ENCODE measurements around the gene DNAAF9.
"Not testable (repeated sequence)": the region's sequence is repeated elsewhere in the genome, so short reads cannot be mapped to it uniquely, and the experiment has no call there.

DNAAF9 gene

DNA sequence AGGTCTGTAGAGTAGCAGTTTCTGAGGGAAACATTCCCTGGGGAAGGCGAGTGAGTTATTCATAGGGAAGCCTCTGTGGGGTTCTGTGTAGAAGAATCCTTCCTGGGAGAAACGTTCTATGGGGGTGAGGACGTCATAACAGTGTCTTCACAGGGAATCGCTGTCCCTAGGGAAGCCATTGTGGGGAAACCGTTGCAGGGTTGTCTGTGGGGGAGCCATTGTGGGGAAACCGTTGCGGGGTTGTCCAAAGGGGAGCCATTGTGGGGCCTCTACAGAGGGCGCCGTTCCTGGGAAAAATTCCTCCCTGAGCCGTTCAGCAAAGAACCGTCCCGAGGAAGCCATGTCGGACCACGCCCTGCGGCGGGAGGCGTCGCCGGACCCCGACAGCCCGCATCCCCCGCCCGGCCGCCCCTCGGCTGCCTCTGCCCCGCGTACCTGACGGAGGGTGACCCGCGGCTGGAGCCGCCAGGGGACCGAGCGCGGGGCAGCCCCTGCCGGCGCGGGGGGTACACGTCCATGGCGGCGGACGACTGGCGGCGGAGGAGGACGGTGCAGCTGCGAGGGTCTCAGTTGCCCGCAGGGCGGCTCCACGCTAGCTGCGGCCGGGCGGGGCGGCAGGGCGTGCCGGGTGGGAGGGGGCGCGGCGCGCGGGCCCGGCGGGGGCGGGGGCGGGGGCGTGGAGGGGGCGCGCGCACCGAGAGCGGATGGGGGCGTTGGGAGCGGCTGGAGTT, at the start of gene DNAAF9:
TSS of gene DNAAF9 (minus strand) at position 630 of the 731 bp plus-strand sequence. CDS start at position 518, 112 bp downstream.
- peak; percentile 68 for DNase-seq (ENCODE audit: low spot score)

DNA sequence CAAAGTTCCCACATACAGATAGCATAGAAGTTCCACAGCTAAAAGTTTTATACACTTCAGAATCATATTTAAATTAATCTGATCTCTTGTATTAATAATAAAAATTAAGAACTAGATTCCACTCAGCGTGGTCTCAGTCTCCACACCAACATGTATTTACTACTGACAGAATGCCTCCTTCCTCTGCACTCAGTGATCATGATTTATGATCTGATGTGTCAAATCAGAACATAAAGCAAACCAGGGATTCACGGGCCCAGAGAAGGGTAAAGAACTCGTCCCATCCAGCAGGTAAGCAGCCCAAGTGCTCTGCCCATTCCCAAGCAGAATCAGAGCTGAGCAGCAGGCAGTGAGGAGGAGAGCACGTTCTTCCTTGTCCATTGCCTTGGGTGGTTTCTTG, 49.2 kb upstream of the DNAAF9 start:
- DNase-seq (ENCODE audit: low spot score), result no peak

DNA sequence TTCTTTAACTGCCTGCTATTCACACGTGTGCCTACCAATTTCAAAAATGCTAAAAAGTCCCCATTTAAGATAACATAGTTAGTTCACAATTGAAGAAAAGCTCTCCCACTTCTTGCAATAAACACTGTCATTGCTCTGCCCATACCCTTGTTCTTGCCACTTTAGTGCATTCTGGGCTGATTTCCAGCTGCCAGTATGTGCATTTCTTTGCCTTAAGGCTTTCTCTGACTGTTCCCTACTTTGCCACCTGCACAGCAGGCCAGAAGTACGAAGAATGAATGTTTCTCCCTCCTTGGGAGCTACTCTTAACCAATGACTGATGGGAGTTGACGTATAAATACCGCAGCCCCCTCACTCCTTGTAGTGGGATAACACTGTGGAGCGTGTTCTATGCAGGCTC, 47.4 kb upstream of the DNAAF9 start:
- no peak for DNase-seq (ENCODE audit: low spot score)

DNA sequence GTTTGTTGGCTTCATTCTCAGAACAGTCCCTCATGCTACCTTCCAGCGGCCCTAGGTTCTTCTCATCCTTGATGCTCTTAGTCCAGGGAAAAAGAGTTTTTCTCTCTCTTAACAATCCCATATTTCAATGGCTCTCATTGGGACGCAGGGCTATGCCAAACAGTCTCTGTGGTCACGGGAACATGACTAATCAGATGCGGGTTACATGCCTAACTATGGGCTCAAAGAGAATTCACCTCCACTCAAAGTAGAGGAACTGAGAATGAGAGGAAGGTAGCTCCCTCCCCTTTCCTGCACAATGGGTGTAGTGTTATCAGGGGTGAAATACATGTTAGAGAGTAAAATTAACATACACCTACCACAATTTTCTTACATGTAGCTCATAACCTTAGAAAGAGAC, 45.2 kb upstream of the DNAAF9 start:
- DNase-seq (ENCODE audit: low spot score), result no peak

DNA sequence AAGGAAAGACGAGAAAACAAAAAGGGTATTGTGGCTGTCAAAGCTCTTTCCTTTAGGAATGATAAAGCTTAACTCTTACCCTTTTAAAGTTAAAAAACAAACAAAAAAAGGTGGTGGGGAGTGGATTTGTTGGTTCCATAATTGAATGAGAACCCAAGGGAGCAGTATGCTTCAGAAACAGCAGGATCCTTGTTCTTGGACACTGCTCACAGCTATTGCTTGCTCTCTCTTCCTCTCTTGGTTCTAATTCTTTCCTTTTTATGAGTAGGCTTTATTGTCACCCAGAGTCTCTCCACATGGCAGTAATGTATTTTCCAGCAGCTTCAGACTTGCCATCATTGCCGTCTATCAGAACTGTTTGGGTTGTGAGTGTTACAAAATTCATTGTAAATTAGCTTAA, 44.7 kb upstream of the DNAAF9 start:
- no peak for DNase-seq (ENCODE audit: low spot score)

DNA sequence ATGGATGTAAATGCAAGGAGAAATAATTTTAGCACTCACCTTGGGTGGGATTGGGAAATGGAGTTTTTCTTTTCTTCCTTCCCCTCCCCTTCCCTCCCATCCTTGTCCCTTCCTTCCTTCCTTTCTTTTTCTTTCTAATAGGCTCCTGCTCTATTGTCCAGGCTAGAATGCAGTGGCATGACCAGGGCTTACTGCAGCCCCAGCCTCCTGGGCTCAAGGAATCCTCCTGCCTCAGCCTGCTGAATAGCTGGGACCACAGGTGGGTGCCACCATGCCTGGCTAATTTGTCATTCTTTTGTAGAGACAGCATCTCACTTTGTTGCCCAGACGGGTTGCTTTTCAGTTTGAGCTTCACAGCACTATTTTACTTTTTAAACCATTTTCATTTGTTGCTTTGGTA, 41.9 kb upstream of the DNAAF9 start:
- no peak for DNase-seq (ENCODE audit: low spot score)

DNA sequence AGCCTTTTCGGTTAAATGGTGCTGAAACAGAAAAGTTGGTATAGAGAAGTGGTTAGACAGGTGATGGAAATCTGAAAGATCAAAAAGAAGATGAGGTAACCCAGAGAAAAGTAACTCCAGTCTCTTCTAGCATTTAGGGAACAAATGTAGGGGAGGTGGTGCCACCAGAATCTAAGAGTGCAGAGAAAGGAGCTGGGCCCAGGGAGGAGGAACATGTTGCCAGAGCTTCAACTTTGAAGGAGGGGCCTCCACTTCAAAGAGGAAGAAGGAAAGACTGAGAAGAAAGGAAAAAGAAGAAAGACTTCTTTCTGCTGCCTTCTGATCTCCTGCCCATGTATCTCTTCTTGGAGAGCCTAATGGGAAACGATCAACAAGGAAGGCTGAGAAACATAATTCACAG, 39.9 kb upstream of the DNAAF9 start:
- no peak for DNase-seq (ENCODE audit: low spot score)

DNA sequence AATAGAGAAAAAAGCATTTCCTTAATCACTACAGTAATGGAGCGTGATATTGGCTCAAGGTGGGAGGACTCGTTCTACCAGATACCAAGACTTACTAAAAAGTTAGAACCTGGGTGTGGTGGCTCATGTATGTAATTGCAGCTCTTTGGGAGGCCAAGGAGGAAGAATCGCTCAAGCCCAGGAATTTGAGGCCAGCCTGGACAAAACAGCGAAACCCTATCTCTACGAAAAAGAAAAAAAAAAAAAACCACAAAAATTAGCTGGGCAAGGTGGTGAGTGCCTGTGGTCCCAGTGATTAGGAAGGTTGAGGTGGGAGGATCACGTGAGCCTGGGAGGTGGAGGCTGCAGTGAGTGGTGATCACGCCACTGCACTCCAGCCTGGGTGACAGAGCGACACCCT, 39.3 kb upstream of the DNAAF9 start:
- no peak for DNase-seq (ENCODE audit: low spot score)

DNA sequence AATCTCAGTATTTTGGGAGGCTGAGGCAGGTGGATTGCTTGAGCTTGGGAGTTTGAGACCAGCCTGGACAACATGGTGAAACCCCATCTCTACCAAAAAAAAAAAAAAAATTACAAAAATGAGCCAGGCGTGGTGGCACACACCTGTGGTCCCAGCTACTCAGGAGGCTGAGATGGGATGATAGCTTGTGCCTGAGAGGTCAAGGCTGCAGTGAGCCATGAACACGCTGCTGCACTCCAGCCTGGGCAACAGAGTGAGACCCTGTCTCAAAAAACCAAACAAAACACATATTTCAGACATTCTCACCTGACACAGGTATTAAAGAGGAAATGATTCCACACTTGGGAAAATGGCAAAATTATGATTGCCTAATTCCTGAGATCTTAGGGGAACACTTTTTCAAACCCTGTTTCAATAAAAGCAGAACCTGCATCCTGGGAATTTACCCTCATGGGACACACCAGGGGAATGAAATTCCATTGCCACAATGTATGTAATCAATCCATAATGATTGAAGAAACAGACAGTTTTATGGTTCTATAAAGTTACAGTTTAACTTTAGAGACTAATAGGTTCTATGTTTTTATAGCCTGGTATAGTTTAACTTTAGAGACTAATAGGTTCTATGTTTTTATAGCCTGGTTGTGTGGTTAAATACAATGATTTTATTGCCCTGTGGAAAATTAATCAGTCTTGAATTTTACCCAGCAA, 29.6 kb upstream of the DNAAF9 start:
- DNase-seq (ENCODE audit: low spot score), result no peak

DNA sequence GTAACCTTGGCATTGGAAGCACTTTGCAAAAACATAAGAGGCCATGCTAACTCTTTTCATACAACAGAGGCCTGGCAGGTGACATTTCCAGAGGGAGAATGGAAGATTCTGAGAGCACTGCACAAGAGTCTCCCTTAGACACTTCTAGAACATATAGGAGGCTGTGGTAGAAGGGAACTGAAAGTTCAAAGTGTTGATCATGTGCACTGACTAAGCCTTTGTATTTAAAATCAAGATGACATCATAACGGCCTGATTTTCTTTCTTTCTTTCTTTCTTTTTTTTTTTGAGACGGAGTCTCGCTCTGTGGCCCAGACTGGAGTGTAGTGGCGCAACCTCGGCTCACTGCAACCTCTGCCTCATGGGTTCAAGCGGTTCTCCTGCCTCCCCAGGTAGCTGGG, 26.8 kb upstream of the DNAAF9 start:
- DNase-seq (ENCODE audit: low spot score), result no peak

DNA sequence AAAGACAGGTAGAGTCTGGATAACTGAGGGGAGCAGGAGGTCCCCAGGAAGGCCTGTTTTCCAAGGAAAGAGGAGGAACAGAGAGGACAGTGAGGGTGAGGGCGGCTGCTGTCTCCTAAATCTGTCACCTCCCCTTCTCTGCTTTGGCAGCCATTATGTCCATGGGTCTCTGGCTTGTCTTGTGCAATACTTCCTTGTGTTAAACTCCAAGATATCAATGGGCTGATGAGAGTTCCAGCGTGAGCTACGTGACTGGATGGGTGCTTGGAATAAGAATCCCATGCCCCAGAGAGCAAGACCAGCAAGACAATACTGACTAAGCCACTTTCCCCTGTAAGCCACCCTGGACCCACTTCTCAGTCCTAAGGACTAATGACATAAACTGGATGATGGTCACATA, 26.3 kb upstream of the DNAAF9 start:
- no peak for DNase-seq (ENCODE audit: low spot score)

DNA sequence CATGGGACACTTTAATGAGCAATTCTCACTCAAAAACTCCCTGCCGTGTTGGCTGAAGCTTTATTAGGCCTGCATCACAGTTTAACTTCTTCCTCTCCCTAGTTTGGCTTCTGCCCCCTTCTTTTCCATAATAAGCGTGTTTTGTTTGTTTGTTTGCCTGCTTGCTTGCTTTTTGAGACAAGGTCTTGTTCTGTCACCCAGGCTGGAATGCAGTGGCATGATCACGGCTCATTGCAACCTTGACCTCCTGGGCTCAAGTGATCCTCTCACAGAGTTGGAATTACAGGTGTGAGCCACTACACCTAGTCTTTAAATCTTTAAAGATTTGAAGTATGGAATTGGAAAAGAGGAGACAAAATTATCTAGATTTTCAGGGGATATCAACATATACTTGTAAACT, 25.4 kb upstream of the DNAAF9 start:
- no peak for DNase-seq (ENCODE audit: low spot score)

DNA sequence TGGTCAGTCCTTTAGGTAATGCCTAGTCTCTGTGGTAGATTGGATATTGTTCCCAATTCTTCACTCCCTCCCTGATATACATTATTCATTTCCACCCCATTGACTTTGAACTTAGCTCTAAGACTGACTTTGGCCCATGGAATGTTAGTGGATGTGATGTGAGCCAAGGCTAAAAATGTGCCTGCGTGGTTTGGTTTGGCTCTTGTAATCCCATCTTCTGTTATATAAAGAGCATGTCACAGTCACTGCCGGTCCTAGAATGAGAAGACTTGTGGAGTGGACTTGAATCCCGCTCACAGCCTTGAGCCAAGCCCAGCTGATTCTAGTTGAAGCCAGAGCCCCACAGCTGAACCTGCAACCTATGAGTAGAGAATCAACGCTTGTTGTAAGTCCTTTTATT, 23.6 kb upstream of the DNAAF9 start:
- no peak for DNase-seq (ENCODE audit: low spot score)

DNA sequence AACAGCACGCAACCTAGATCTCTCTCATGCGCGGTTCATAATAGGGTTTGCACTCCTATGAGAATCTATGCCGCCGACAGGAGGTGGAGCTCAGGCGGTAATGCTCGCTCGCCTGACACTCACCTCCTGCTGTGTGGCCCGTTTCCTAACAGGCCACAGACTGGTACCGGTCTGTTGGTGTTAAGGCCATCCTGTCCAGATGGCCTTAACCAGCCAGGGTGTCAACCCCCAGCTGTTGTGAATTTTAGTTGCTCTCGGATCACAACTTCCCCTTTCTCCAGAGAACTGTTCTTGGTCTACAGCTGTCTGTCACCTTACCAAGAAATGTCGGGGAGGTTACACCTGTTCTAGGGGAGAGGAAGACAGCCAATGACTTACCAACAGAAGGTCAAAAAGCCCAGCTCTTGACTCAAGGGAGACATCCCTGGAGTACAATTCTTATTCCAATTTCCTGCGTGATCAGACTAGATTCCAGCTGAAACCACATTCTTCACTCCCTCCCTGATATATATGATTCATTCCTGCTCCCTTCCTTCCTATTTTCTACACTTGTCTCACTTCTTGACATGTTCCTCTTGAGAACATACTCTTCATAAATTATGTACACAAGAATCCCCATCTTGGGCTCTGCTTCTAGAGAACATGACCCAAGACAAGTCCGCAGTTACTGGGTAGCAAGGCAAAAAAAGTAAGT, 23.1 kb upstream of the DNAAF9 start:
- peak; percentile 47 for DNase-seq (ENCODE audit: low spot score)

DNA sequence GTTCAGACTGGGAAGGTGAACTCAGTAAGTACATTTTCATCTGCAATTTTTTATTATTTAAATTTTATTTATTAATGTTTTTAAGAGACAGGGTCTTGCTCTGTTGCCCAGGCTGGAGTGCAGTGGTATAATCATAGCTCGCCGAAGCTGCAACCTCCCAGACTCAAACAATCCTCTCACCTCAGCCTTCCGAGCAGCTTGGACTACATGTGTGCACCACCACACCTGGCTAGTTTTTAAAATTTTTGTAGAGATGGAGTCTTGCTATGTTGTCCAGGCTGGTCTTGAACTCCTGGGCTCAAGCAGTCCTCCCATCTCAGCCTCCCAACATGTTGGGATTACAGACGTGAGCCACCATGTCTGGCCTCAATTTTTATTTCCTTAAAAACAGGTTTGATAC, 19.3 kb upstream of the DNAAF9 start:
- not testable (repeated sequence) for DNase-seq (ENCODE audit: low spot score)

DNA sequence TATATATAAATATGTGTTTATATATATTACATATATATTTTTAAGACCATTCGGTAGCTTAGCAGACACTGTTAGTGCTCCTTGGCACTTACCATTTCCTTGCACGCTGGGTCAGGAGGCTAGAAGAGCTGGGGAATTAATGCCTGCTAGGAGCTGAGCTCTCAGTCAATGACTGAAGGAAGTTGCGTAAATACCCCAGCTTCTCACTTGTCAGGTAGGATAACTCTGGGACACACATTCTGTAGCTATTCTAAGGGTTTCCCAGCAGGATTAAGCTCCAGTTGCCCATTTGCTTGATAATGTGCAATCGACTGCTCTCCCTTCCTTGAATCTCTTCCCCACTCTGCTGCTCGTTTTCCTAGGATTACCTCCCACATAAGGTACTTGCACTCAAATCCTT, 15.7 kb upstream of the DNAAF9 start:
- no peak for DNase-seq (ENCODE audit: low spot score)

DNA sequence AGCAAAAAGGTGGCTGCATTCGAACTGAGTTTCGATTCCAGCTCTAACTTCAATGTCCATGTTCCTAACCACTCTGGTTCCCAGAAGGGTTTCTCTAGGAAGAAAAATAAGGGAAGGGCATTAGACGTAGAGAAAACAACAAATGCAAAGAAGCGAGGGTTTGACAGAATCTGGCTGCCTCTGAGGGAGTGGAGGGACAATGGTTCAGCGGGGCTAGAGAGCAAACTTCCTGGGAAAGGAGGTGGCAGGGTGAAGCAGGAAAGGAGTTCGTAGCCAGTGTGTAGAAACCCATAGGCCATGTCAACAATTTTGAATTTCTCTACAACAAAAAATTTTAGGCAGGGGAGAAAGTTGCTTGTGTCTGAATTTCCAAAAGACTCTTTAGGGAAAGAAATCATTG, 14.5 kb upstream of the DNAAF9 start:
- no peak for DNase-seq (ENCODE audit: low spot score)

DNA sequence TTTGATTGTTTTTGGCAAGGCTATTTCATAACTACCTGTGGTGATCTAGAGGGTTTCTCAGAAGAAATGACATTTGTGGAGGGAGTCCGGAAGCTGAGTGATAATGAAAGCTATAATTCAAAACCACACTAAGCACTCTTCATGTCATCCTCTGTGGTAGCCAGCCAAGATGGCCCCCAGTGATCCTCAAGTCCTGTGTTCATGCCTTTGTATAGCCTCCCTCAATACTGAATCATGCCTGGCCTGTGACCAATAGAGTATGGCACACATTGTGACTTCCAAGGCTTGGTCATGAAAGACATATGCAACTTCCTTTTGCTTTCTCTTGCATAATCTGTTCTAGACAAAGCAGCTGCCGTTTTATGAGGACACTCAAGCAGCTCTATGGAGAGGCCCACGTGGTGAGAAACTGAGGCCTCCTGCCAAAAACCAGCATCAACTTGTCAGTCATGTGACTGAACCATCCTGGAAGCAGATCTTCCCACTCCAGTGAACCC, 12.8 kb upstream of the DNAAF9 start:
- DNase-seq (ENCODE audit: low spot score), result no peak

DNA sequence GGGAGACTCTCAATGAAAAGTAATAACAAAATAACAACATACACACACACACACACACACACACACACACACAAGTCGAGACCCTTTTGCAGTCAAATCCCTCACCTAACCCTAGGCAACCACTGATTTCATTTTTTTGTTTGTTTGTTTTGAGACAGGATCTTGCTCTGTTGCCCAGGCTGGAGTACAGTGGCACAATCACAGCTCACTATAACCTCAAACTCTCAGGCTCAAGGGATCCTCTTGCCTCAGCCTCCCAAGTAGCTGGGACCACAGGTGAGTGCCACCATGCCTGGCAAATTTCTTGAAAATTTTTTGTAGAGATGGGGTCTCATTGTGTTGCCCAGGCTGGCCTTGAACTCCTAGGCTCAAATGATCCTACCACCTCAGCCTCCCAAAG, 10.7 kb upstream of the DNAAF9 start:
- DNase-seq (ENCODE audit: low spot score), result not testable (repeated sequence)

DNA sequence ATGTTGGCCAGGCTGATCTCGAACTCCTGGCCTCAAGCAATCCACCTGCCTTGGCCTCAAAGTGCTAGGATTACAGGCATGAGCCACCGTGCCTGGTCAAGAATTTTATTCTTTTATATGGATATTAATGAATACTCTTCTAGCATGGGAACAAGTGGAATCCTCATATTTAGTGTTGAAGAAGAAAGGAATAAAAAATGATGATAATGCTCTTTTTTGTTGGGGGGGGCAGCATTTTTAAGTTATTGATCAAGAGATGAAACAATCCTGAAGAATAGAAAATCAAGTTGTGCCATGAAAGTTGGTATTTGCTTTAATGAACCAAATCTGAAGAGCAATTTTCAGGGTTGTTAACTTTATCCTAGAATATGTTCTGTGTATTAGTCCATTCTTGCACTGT, 6.7 kb upstream of the DNAAF9 start:
- no peak for DNase-seq (ENCODE audit: low spot score)

DNA sequence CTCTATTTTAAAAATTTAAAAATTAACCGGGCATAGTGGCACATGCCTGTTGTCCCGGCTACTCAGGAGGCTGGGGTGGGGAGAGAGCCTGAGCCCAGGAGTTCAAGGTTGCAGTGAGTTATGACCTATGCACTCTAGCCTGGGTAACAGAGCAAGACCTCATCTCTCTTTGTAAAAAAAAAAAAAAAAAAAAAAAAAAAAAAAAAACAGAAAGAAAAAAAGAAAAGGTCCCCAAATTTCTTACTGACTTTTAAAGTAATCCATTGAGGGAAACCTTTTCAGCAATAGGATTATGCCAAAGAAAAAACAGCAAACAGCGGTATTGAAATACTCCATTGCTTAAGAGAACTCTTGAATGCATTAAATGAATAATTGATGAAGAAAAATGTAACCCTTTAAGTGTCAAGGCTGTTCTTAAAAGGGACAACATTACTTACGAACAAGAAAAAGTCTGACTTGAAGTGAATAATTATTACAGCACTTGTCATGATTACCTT, 6.0 kb upstream of the DNAAF9 start:
- no peak for DNase-seq (ENCODE audit: low spot score)

DNA sequence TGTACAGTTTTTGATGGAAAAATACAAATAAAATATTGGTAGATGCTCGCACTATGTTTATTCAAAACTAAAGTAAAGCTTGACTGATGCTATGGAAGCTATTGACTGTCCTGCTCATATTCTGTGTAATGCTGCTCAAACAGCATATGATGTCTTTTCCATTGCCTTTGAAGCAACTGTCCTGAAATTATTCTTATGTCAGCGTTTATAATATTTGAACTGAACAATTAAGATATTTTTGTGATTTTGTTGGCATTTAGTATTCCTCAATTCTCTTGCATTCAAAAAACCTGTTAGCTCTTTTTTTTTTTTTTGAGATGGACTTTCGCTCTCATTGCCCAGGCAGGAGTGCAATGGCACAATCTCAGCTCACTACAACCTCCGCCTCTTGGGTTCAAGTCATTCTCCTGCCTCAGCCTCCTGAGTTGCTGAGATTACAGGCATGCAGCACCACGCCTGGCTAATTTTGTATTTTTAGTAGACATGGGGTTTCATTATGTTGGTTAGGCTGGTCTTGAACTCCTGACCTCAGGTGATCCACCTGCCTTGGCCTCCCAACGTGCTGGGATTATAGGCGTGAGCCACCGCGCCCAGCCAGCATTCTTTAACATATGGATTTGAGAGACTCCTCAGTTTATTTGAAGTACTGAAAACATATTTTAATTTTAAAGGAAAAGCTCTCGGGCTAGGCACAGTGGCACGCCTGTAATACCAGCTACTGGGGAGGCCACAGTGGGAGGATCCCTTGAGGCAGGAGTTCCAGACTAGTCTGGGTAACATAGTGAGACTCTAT, 5.3 kb upstream of the DNAAF9 start:
- no peak for DNase-seq (ENCODE audit: low spot score)
